ENCODE results near the gene BSG. TPM values are rescaled to one million over a fixed set of nuclear protein-coding genes. Genes with fewer than 3 reads are reported as not detected.

The BSG gene
- total RNA-seq = 205 and 268 TPM in 2 replicates

DNA sequence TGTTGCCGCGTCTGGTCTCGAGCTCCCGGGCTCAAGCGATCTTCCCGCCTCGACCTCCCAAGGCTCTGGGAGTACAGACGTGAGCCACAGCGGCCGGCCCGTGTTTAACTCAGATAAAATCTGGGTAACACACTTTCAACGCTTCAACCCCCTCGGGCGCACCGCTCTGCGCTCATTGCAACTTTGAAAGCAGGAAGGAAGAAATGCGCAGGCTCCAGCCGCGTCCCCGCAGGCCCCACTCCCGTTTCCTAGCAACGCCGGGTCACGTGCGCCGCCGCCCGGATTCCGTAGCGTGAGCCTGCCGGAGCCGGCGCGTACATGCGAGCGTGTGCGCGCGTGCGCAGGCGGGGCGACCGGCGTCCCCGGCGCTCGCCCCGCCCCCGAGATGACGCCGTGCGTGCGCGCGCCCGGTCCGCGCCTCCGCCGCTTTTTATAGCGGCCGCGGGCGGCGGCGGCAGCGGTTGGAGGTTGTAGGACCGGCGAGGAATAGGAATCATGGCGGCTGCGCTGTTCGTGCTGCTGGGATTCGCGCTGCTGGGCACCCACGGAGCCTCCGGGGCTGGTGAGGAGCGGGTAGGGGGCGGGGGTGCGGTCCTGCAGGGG lies at the start of gene BSG:
TSS of gene BSG (plus strand) at position 457 of the 603 bp plus-strand sequence. CDS start at position 496, 39 bp downstream.
- peak; percentile 90 to 97 for DNase-seq (ENCODE audit: low read depth in 2 of 2)

DNA sequence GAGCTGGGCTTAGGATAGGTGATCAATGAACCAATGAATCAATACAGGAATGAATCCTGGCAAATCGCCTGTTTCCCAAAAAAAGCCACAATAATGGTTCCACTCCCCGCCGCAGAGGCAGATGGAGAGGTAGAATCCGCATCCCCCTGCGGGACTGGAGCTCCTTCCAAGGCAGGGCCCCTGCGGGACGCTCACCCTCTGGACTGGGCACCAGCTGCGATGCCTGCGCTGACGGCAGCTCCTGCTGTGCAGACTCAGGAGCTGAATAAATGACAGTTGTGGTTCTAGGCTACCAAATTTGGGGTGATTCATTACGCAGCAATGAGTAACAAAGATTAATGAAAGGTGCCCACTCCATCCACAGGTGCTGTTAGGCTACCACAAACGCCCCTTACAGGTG lies 49.7 kb upstream of the BSG start:
- DNase-seq (ENCODE audit: low read depth in 2 of 2) = no peak

DNA sequence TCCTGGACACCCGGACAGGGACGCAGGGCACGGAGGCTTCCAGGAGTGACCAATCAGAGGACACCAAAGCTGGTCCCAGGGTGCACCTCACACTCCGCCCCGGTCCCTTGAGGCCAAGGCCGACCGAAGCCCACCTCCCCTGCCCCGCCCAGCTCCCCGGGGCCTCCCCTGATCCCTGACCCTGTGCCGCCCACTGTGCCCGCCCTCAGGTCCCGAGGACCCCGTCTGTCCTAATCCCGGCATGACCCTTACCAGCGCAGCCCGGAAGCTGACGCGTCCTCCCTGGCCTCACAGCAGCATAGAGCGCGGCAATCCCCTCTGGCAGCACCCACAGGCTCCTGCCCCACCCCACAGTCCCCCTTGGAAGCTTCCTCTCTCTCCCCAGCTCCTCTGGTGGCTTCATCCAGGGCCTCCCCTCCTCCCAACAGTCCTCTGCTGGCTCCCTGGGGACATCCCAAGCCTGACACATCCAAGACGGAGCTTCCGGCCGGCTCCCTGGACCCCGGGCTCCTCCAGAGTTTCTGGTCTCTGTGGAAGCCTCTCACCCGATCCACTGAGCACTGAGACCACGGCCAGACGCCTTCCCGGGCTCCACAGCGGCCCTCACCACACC lies 48.2 kb upstream of the BSG start:
- DNase-seq (ENCODE audit: low read depth in 2 of 2) = no peak

DNA sequence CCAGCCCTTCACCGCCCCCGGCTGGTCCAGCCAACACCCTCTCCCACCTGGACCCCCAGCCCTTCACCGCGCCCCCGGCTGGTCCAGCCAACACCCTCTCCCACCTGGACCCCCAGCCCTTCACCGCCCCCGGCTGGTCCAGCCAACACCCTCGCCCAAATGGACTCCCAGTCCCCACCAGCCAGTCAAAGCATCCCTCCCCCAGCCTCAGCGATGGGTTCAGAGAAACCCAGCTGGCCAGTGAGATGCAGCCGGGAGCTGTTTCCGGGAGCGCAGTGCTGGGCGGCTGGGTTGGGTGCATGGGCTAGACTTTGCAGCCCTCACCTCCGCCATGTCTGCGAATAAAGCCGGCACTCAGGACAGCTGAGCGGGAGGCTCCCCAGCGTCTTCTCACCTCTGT lies 47.4 kb upstream of the BSG start:
- DNase-seq (ENCODE audit: low read depth in 2 of 2) = no peak

DNA sequence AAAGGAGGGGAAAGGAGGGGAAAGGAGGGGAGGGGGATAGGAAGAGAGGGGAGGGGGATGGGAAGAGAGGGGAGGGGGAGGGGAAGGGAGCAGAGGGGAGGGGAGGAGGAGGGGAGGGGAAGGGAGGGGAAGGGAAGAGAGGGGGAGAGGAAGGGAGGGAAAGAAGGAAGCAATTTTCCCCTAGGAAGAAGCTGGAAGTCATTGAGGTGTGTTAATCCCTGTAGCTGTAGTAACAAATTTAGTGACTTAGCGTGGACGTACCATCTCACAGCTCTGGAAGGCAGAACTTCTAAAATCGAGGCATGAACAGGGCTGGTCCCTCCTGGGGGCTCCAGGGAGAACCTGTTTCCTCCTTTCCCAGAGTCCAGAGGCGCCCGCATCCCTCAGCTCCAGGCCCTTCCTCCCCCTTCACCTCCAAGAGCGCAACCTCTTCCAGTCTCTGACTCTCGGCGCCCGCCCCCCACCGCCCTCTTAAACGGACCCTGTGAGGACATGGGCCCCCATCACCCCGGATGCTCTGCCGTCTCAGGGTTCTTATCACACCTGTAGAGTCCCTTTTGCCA lies 46.5 kb upstream of the BSG start:
- no peak for DNase-seq (ENCODE audit: low read depth in 2 of 2)

DNA sequence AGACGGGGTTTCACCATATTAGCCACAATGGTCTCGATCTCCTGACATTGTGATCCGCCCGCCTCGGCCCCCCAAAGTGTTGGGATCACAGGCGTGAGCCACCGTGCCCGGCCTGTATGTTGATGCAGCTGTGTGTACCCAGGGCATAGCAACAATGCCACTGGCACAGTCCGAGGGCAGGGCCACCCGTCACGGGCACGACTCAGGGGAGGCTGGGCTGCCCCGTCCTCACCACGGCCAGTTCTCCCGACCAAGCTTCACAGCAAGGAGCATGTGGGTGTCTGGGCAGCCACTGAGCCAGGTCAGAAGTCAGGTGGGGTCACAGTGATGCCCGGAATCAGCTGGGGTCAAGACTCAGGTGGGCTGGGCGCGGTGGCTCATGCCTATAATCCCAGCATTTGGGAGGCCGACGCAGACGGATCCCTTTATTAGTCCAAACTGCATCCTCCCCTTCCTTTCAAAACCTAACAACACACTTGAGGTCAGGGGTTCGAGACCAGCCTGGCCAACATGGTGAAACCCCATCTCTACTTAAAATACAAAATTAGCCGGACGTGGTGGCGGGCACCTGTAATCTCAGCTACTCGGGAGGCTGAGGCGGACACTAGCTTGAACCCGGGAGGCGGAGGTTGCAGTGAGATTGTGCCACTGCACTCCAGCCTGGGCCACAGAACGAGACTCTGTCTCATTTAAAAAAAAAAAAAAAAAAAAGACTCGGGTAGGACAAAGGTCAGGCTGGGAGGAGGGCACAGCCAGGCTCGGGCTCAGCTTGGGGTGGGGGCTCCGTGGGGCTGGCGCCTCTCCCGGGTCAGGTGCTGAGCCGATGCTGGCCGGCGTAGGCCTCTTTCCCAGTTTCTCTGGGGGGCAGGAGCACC lies 42.0 kb upstream of the BSG start:
- DNase-seq (ENCODE audit: low read depth in 2 of 2) = no peak

DNA sequence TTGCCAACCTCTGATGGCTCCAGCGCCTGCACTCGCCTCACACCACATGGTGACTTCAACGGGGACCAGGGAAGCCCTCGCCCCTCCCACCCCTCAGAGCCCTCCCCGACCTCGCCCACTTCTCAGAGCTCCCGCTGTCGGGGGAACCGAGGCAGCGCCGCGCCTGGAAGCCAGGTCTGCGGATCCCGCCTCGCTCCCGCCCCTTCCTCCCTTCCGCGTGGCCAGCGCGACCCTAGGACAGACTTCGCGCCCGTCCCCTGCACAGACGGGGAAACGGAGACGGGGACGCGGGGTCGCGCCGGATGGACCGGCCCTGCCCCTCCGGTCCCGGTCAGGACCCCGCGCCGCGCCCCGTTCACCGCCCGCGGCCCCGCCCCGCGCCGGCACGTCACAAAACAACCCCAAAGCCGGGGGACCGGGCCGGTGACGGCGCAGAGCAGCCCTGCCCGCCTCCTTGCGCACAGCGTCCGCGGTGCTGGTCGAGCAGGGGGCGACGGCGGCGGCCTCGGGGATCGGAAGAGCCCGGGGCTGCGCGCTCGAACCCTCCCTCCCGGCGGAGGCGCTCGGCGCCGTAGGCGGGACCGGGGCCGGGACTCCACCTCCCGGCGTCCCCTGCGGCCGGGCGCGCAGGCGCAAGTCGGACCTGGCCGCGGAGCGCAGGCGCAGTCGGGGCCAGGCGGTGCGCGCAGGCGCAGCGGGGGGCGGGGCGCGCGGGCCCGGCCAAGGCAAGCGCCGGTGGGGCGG lies 41.2 kb upstream of the BSG start:
- peak; percentile 63 to 78 for DNase-seq (ENCODE audit: low read depth in 2 of 2)

DNA sequence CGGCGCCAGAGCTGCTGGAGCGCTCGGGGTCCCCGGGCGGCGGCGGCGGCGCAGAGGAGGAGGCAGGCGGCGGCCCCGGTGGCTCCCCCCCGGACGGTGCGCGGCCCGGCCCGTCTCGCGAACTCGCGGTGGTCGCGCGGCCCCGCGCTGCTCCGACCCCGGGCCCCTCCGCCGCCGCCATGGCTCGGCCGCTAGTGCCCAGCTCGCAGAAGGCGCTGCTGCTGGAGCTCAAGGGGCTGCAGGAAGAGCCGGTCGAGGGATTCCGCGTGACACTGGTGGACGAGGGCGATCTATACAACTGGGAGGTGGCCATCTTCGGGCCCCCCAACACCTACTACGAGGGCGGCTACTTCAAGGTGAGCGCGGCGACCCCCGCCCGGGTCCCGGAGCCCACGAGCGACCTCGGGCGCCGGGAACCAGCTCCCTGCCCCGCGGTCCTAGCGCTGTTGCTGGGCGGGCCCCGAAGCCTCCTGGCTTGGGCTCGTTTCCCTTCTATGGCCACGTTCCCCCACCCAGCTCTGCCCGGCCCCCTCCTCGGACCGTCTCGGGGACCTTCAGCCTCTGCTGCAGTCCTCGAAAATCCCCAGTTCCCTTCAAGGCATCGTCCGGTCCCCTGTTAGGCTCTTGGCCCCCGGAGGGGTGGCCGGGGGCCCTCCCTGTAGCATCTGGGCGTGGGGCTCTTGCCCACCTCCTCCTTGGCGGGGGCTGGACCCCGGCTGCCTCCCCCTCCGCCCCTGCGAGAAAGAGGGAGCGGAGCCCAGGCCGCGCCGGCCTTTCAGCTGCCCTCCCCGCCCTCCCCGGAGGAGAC lies 40.4 kb upstream of the BSG start, which contains the start of gene CDC34:
TSS of gene CDC34 (plus strand) at position 8 of the 808 bp plus-strand sequence. CDS start at position 180, 172 bp downstream.
- DNase-seq (ENCODE audit: low read depth in 2 of 2) = no peak

DNA sequence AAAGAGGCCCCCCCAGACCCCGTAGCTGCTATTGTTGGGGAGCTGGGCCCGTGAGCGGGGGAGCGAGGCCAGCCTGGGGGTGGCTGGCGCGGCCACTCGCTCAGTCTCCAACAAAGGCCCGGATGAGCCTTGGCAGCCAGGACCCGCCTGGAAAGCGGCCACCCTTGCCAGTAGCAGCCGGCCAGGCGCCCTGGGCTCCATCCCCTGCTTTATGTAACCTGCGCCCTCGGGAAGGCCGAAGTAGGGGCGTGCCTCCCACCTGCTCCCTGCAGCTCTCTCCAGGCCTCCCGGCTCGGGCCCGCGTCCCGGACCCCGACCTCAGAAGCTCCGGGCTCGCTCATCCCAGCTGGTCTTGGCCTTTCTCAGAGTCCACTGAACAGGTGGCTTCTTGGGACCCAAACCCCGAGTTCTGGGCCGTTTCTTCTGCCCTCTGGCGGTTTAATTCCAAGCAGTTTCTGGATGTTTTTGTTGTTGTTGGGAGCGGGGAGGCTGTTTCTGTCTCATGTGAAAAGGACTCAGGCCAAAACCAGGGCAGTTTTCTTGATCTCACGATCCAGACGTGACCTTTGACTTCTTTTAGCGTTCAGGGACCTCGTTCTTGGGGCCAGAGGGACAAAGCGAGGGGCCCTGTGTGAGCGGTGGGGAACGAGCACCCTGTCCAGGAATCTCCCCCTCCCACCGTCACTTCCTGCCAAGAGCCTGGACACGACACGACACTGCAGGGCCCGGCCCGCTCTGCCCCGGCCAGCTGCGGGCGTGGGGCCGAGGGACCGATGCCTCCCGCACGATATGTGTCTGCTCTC lies 39.6 kb upstream of the BSG start:
- peak in 1 of 2 donors; percentile 79 for DNase-seq (ENCODE audit: low read depth in 2 of 2)

DNA sequence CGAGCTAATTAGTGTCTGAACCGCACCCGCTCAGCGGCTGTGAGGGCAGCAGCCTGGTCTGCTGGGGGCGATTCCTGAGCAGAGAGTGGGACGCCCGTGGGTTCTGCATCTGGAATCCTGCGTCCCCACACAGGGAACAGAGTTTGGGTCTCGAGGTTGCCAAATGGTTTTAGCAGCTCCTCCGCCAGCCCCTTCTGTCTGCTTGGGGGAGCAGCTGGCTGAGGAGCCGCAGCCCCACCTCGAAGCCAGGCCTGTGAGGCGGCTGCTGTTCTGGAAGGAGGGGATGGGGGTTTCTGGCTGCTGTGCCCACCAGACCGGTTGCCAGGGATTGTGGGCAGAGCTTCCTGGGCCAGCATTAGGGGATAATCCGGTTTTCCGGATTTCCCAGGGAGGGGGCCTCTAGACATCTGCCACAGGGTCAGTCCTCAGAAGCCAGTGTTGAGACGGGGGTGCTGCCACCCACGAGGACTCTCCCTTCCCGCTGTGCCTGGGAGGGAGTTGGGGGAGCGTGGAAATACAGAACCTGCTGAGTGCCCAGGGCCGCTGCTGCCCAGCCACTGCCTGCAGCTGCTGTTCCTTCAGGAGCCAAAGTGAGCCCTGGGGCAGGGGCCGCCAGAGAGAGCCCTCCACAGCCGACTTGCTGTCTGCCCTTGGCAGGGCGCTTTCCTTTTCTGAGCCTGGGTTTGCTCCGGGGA lies 38.9 kb upstream of the BSG start:
- DNase-seq (ENCODE audit: low read depth in 2 of 2) = no peak

DNA sequence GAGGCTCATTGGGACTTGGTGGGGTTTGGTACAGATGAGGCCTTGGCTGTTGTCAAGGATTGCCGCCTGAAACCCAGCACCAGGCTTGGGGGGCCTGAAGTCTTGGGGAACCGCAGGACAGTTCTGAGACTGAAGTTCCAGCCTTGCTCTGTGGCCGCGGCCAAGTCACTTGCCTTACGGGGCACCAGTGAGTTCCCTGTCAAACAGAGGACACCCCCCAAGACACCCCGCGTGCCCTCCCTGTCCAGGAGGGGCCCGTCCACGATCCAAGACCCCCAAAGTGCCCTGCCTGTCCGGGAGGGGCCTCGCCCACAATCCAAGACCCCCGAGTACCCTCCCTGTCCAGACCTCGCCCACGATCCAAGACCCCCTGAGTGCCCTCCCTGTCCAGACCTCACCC lies 38.3 kb upstream of the BSG start:
- DNase-seq (ENCODE audit: low read depth in 2 of 2) = no peak

DNA sequence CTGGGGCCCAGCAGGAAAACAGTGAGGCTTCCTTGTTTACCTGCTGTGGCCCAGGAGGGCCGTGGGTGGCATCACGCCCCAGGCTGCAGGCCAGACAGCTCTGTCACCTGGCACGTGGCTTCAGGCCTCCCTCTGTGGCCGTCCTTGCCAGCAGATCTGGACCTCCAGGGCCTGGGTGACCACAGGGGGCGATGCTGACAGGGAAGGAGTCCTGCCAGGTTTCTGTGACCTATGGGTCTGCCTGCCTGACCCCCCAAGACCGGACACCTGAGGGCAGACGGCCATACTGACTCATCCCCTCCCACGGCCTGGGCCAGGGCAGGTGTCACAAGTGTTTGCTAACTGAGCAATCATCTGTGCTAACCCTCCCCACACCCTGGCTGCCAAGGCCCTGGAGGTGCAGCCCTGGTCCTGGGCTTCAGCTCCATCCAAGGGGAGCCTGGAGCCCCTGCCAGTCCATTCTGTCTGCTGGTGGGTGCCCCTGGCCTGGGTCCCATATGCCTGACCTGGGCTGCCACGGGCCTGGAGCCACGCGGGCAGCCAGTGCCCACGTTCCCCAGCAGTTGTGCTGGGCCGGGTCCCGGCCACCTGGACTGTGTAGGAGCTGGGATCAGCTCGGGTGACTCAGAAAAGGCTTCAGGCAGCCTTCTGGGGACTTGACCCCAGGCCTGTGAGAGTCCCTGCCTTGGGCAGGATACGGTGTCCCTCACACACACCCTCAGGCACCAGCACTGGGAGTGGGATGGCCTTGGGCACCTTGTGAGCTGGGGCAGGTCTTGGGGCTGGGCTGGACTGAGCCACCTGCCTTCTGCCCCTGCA lies 37.2 kb upstream of the BSG start:
- DNase-seq (ENCODE audit: low read depth in 2 of 2) = peak in 1 of 2 donors; percentile 18

DNA sequence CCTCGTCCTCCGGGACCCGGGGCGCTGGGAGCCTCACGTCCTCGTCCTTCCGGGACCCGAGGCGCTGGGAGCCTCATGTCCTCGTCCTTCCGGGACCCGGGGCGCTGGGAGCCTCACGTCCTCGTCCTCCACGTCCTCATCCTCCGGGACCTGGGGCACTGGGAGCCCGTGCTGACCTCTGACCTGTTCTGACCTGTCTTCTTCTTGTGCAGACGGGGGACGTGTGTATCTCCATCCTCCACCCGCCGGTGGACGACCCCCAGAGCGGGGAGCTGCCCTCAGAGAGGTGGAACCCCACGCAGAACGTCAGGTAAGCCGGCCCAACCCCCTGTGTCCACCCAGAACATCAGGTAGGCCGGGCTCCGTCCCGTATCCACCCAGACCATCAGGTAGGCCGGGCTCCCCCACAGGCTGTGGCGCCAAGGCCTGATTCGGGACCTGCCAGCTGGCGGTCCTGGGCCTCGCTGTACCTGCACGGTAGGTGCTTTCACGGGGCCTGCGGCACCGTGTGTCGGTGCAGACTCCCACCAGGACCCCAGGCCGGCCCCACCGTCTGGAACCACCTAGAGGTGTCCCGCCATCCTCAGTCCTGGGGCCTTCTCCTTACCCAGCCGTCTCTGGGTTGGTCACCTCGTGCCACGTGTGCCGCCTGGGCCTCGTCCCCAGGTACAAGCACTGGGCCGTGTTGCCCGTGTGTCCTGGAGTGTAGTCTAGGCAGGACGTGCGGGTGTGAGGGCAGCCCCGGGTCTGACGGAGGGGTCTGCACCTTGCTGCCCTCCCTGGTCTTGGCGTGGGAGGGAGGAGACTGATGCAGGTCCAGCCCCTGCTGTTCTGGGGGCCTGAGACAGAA lies 36.1 kb upstream of the BSG start:
- DNase-seq (ENCODE audit: low read depth in 2 of 2) = no peak

DNA sequence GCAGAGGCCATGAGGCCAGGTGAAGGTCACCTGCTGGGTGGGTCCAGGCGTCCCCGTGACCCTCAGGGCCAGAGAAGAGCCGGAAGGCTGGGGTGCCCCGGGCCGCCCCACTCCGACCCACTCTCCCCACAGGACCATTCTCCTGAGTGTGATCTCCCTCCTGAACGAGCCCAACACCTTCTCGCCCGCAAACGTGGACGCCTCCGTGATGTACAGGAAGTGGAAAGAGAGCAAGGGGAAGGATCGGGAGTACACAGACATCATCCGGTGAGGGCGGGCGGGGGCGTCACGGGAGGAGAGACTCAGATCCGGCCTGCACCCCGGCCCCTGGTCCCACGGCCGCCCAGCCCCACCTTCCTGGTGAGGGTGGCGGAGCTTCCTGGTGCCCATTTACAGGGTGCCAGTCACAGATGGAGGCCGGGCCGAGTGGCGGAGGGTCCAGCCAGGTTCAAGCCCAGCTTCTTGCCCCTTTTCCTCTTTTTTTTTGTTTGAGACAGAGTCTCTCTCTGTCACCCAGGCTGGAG lies 35.5 kb upstream of the BSG start:
- DNase-seq (ENCODE audit: low read depth in 2 of 2) = no peak

DNA sequence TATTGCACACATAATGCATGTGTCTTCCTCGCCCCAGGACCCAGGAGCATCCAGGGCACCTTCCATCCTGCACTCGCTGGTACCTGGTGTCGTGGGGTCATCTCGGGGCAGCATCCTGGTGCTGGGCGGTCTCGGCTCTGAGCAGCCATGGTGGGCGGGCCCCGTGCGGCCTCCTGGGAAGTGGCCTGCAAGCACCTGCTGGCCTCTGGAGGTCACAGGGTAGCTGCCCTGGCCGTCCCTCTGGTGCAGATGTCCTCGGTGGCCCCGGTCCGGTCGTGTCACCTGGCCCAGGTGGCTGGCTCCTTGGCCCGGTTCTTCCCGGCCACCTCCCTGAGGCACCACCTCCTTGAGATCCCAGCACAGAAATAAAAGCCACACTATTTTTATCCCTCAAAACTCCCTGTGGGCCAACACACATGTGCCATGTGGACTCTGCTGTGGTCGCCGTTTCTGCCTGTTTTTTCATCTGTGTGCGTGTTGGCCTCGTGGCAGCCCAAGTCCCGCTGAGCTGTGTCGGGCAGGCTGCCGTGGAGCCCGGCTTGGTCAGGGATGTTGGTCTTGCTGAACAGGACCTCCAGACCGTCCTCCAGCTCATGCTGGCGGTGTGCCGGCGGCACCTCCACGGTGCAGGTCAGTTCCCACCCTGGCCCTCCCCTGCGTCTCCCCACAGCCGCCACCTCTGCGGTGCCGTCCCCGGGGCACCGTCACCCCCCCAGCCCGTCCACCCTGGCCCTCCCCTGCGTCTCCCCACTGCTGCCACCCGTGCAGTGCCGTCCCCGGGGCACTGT lies 33.6 kb upstream of the BSG start:
- DNase-seq (ENCODE audit: low read depth in 2 of 2) = no peak

DNA sequence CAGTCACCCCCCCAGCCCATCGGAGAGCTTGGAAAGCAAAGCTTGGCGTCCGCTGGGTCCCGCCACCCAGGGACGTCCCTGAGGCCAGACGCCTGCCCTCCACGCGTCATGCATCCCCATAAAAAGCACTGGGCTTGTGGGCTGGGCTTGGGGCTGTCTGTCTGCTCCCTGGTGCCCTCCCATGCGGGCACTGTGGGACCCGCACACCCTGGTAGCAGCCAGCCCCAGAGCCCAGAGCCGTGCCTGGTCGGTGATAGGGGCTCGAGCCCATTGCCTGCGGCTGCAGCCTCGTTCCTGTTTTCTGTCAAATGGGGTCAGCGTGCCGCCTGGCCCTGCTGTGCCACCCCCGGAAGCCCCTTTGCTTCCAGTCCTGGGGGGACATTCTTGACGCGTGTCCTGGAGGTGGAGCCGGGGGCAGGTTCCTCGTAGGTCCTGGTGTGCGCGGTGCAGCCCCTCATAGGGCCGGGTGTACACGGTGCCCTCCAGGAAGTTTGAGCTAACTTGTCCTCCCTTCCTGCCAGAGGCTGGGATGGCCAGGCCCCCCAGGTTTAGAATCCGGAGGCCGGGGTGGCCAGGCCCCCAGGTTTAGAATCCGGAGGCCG lies 32.9 kb upstream of the BSG start:
- DNase-seq (ENCODE audit: low read depth in 2 of 2) = no peak

Data from dermis microvascular lymphatic vessel endothelial cell (primary cell).